K562 (cell line): ENCODE measurements around the gene PARD3B. TPM values are rescaled to one million over a fixed set of nuclear protein-coding genes. Genes with fewer than 3 reads are reported as not detected.

Experiments used
- ARID1B ChIP-seq: fragments of 450-650 bp; IDR thresholded peaks from 2 replicates; pipeline ENCODE4 v1.6.1; 2016; ENCODE audit warnings: antibody characterized with exemption, mild to moderate bottlenecking, inconsistent platforms
- ARID2 ChIP-seq: fragments of 450-650 bp; IDR thresholded peaks from 2 replicates; pipeline ENCODE4 v1.6.1; 2017; ENCODE audit warnings: antibody characterized with exemption, mild to moderate bottlenecking
- ASH1L ChIP-seq: fragments of 450-650 bp; IDR thresholded peaks from 2 replicates; pipeline ENCODE4 v1.6.1; 2018; ENCODE audit warnings: borderline replicate concordance, mild to moderate bottlenecking, low read depth; ENCODE audit not compliant: partially characterized antibody
- EWSR1 ChIP-seq: fragments of 450-650 bp; IDR thresholded peaks from 2 replicates; pipeline ENCODE4 v1.6.1; 2018; ENCODE audit warnings: borderline replicate concordance, mild to moderate bottlenecking, low read depth, moderate library complexity; ENCODE audit not compliant: partially characterized antibody
- JUND ChIP-seq, 2 experiments: IDR thresholded peaks; 2 replicates in 1 of 2; 3 replicates in 1 of 2; pipeline ENCODE4 v1.6.1; 2011; ENCODE audit warnings: borderline replicate concordance in 2 of 2, low read depth in 2 of 2, low read length in 2 of 2, improper control_type of control experiment in 1 of 2, missing biosample characterization in 1 of 2, missing genetic modification characterization in 1 of 2, missing genetic modification reagents in 1 of 2
- KAT2B ChIP-seq: IDR thresholded peaks from one replicate; pipeline ENCODE4 v1.6.1; 2012; ENCODE audit warnings: low read depth, mild to moderate bottlenecking, control low read depth, inconsistent platforms, low read length, moderate library complexity
- L3MBTL2 ChIP-seq: fragments of 450-650 bp; IDR thresholded peaks from 2 replicates; pipeline ENCODE4 v1.6.1; 2016; ENCODE audit warnings: mild to moderate bottlenecking, moderate library complexity
- MAFK ChIP-seq: IDR thresholded peaks from 2 replicates; pipeline ENCODE4 v1.6.1; 2011; ENCODE audit warnings: low read length, improper control_type of control experiment
- NFIC ChIP-seq: fragments of 450-650 bp; IDR thresholded peaks from 2 replicates; pipeline ENCODE4 v1.6.1; 2017; ENCODE audit warnings: mild to moderate bottlenecking, inconsistent platforms
- PURB ChIP-seq: sonication (generic); formaldehyde crosslinking; IDR thresholded peaks from 2 replicates; pipeline ENCODE4 v1.9.0; 2021; ENCODE audit warnings: low read depth, mild to moderate bottlenecking, missing genetic modification reagents
- RBM15 ChIP-seq: fragments of 200-400 bp; formaldehyde crosslinking; IDR thresholded peaks from 2 replicates; pipeline ENCODE4 v1.6.1; 2018; ENCODE audit warnings: mild to moderate bottlenecking, low read length, moderate library complexity; ENCODE audit not compliant: insufficient read depth
- TEAD1 ChIP-seq, 2 experiments: fragments of 450-650 bp in 1 of 2; sonication (generic) in 1 of 2; formaldehyde crosslinking; IDR thresholded peaks; 2 replicates each; pipeline versions ENCODE4 v1.4.0 to v1.8.0; 2020 to 2022; ENCODE audit warnings: mild to moderate bottlenecking in 2 of 2, missing genetic modification reagents in 1 of 2
- ZNF561 ChIP-seq: fragments of 450-650 bp; formaldehyde crosslinking; conservative IDR thresholded peaks from 2 replicates; pipeline ENCODE4 v1.4.0; 2020; ENCODE audit warnings: mild to moderate bottlenecking, moderate library complexity
- ZNF668 ChIP-seq: fragments of 250-450 bp; sonication (Bioruptor Pico); IDR thresholded peaks from 2 replicates; pipeline ENCODE4 v1.8.0; 2022; ENCODE audit warnings: mild to moderate bottlenecking, inconsistent platforms
- polyA plus RNA-seq, 8 experiments: library from polyadenylated mRNA; depleted of rRNA in 4 of 8; stranded (reverse) in 5 of 8; unstranded in 3 of 8; fragments of >200 nt; fragmentation: Nextera tagmentation in 2 of 8; fragmentation: Illumina TruSeq in 1 of 8; extraction: Ambion mirVana in 2 of 8; extraction: Trizol in 1 of 8; gene quantifications; 2 replicates each; pipeline versions ENCODE4 v1.2.1 to v1.2.3, GENCODE V29; 2011 to 2014; ENCODE audit warnings: inconsistent platforms in 1 of 8, missing spikeins in 1 of 8
- total RNA-seq, 7 experiments: library from RNA; depleted of rRNA in 6 of 7; stranded (reverse); fragments of >200 nt in 6 of 7; fragmentation: Illumina TruSeq in 2 of 7; extraction: Trizol in 2 of 7; gene quantifications; 2 replicates each; pipeline versions ENCODE4 v1.2.1 to v1.2.3, GENCODE V29; 2011 to 2021; ENCODE audit warnings: low replicate concordance in 1 of 7
- TF ChIP-seq, protein P1 (sequence below), 2 experiments: fragments of 250-450 bp in 1 of 2; fragments of 450-650 bp in 1 of 2; sonication (Bioruptor Pico) in 1 of 2; IDR thresholded peaks; 2 replicates each; pipeline versions ENCODE4 v1.6.1 to v1.8.0; 2016 to 2021; ENCODE audit warnings: mild to moderate bottlenecking in 2 of 2, moderate library complexity in 2 of 2, missing compliant biosample characterization in 1 of 2, missing genetic modification characterization in 1 of 2
- TF ChIP-seq, protein P2 (sequence below): fragments of 250-450 bp; sonication (Bioruptor Pico); IDR thresholded peaks from 2 replicates; pipeline ENCODE4 v1.5.0; 2021; ENCODE audit warnings: mild to moderate bottlenecking, borderline replicate concordance
- TF ChIP-seq, protein P3 (sequence below): fragments of 250-450 bp; sonication (Bioruptor Pico); IDR thresholded peaks from 2 replicates; pipeline ENCODE4 v1.4.0; 2020; ENCODE audit warnings: borderline replicate concordance
- TF ChIP-seq, protein P4 (sequence below), 2 experiments: fragments of 450-650 bp in 1 of 2; sonication (generic) in 1 of 2; formaldehyde crosslinking in 1 of 2; IDR thresholded peaks in 1 of 2; conservative IDR thresholded peaks in 1 of 2; 2 replicates each; pipeline versions ENCODE4 v1.6.1 to v1.8.1; 2016 to 2023; ENCODE audit warnings: mild to moderate bottlenecking in 2 of 2, moderate library complexity in 2 of 2, inconsistent platforms in 1 of 2, missing genetic modification reagents in 1 of 2

The PARD3B gene
- total and polyA plus RNA-seq, 9 of the 15 experiments (the other 6 are each of a cell fraction or from before 2014, with no cell fraction given) = 0.15 to 3.0 (median 1.1) TPM

DNA sequence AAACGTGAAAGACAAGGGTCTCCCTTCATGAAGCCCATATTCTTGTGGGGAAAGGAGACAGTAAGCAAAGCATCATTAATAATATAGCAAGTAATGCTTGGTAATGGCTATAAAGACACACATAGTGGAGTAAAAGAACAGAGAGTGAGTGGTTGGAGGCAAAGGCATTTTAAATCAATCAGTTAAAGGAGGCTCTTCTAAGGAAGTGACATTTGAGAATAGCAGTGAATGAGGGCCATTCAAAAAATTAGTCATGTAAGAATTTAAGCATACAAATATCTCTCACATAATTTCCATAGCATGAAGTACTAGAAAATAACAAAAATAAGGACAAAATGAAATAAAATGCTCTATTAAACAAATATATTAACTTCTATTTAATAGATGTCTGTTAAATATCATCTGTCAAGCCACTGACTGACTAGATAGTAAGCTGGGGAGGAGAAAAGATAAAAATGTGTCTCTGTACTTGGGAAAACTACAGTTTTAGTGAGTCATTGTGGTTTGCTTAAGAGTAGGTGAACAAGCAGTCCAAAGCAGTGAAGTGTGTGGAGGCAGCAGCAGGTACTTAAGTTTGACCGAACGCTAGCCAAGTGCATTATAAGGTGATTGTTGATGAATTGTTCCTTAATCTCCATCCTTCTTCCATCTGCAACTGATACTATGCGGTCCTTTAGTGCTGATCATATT is 160.1 kb downstream of the PARD3B start (continued):
- TF ChIP-seq NFIC = no peak
- no peak for TF ChIP-seq RBM15
- no peak for TF ChIP-seq ASH1L
- TF ChIP-seq ZNF668 = no peak
- TF ChIP-seq, protein P1, sequence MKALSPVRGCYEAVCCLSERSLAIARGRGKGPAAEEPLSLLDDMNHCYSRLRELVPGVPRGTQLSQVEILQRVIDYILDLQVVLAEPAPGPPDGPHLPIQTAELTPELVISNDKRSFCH (CRISPR knock-in tag; IDR thresholded peaks at IDR 0.05) = no peak
- TF ChIP-seq, protein P1 (tag; IDR thresholded peaks at IDR 0.05) = no peak
- TF ChIP-seq TEAD1 (CRISPR knock-in tag; IDR thresholded peaks at IDR 0.05) = no peak
- no peak for TF ChIP-seq EWSR1
- TF ChIP-seq PURB (CRISPR knock-in tag) = no peak
- peak; percentile 15; the same call in 1 of the 2 replicates for TF ChIP-seq JUND (IDR thresholded peaks at IDR 0.05; ENCODE audit: borderline replicate concordance, low read depth, low read length)
- peak; percentile 67; the same call in 2 of the 3 replicates for TF ChIP-seq JUND (tag; IDR thresholded peaks at IDR 0.05; ENCODE audit: borderline replicate concordance, low read depth, low read length)
- peak; percentile 4; the same call in 1 of the 2 replicates for TF ChIP-seq MAFK
- TF ChIP-seq, protein P2, sequence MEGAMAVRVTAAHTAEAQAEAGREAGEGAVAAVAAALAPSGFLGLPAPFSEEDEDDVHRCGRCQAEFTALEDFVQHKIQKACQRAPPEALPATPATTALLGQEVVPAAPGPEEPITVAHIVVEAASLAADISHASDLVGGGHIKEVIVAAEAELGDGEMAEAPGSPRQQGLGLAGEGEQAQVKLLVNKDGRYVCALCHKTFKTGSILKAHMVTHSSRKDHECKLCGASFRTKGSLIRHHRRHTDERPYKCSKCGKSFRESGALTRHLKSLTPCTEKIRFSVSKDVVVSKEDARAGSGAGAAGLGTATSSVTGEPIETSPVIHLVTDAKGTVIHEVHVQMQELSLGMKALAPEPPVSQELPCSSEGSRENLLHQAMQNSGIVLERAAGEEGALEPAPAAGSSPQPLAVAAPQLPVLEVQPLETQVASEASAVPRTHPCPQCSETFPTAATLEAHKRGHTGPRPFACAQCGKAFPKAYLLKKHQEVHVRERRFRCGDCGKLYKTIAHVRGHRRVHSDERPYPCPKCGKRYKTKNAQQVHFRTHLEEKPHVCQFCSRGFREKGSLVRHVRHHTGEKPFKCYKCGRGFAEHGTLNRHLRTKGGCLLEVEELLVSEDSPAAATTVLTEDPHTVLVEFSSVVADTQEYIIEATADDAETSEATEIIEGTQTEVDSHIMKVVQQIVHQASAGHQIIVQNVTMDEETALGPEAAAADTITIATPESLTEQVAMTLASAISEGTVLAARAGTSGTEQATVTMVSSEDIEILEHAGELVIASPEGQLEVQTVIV (CRISPR knock-in tag) = no peak
- TF ChIP-seq, protein P3, sequence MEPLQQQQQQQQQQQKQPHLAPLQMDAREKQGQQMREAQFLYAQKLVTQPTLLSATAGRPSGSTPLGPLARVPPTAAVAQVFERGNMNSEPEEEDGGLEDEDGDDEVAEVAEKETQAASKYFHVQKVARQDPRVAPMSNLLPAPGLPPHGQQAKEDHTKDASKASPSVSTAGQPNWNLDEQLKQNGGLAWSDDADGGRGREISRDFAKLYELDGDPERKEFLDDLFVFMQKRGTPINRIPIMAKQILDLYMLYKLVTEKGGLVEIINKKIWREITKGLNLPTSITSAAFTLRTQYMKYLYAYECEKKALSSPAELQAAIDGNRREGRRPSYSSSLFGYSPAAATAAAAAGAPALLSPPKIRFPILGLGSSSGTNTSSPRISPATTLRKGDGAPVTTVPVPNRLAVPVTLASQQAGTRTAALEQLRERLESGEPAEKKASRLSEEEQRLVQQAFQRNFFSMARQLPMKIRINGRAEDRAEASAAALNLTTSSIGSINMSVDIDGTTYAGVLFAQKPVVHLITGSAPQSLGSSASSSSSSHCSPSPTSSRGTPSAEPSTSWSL (CRISPR knock-in tag) = no peak
- TF ChIP-seq ARID1B = peak; percentile 9; the same call in 1 of the 2 replicates
- TF ChIP-seq, protein P4, sequence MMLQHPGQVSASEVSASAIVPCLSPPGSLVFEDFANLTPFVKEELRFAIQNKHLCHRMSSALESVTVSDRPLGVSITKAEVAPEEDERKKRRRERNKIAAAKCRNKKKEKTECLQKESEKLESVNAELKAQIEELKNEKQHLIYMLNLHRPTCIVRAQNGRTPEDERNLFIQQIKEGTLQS (IDR thresholded peaks at IDR 0.05) = no peak
- TF ChIP-seq, protein P4 (CRISPR knock-in tag; conservative IDR thresholded peaks at IDR 0.05) = no peak
- no peak for TF ChIP-seq ZNF561
- TF ChIP-seq KAT2B = no peak
- TF ChIP-seq L3MBTL2 = no peak
- no peak for TF ChIP-seq ARID2
